Measurements from ENCODE around the gene SYNGR2.

GRCh38 chr17:78126895-78127238 lies 41.5 kb upstream of the SYNGR2 start:
- TF ChIP-seq SNRNP70 (optimal IDR thresholded peaks at IDR 0.05; ENCODE audit: low read depth, low read length) (no peak), RAD21 (CRISPR knock-in tag; conservative IDR thresholded peaks at IDR 0.05 in 1 of 2, IDR thresholded peaks at IDR 0.05 in 1 of 2) (no peak), CTCF (IDR thresholded peaks at IDR 0.05 in 2 of 3, conservative IDR thresholded peaks at IDR 0.05 in 1 of 3; ENCODE audit: insufficient read depth in 2 of 3, low read depth in 1 of 3, low read length in 3 of 3) (no peak), FOXJ3 (CRISPR knock-in tag; IDR thresholded peaks at IDR 0.05) (no peak), HDAC2 (IDR thresholded peaks at IDR 0.05) (no peak), CXXC5 (CRISPR knock-in tag; IDR thresholded peaks at IDR 0.05) (no peak), KDM4B (IDR thresholded peaks at IDR 0.05; ENCODE audit: borderline replicate concordance in 2 of 2, low read depth in 1 of 2) (no peak), USF1 (CRISPR knock-in tag; IDR thresholded peaks at IDR 0.05) (no peak; the same call in 1 of the 2 replicates), CHD1 (IDR thresholded peaks at IDR 0.05; ENCODE audit: low read length) (no peak), POLR2AphosphoS5 (IDR thresholded peaks at IDR 0.05; ENCODE audit: control insufficient read depth, insufficient read depth, low read depth, low read length) (no peak), ZZZ3 (IDR thresholded peaks at IDR 0.05) (no peak), EZH2 (IDR thresholded peaks at IDR 0.05; ENCODE audit: borderline replicate concordance, low read depth, low read length) (no peak), BRCA1 (IDR thresholded peaks at IDR 0.05) (no peak), BRCA1 (CRISPR knock-in tag; IDR thresholded peaks at IDR 0.05) (no peak)

Measured in K562 (cell line).